ENCODE data around the gene TCEANC2.
"Not testable (repeated sequence)": the region's sequence is repeated elsewhere in the genome, so short reads cannot be mapped to it uniquely, and the experiment has no call there.

The TCEANC2 gene

DNA sequence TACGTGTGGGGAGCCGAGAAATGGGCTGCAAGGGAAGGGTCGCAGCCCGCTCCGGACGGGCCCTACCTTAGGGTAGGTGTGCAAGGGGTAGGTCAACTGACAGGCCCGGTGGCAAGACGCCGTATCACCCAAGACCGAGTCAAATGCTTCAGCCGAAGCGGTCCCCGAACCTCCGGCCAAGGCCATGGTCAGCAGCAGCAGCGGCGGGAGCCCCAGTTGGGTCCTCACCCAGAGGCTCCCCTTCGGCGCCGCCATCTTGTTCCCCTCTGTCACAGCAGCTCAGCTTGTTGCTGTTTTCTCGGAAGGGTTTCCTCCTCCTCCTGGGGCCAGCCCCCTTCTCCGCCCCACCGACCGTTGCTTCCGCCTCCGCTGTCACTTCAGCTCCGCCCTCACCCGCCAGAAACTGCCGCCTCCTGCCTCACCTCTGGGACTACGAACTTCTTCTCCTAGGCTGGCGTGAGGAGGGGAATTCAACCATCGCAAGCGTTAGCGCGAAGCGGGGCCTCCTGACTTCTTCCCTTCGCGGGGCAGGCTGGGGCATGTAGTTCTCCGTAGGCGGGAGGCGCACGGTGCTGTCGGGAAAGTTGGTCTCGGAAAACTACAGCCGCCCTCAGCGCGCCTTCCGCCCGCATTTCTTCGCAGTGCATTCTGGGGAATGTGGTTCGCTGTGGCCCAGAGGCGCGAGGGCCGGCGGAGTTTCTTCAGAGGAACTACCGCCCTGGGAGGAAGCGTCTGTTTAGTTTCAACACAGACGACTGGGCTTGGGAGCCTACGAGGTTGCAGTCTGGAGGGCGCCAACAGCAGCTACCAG is at the start of gene TCEANC2, which contains the start of gene TMEM59:
Gene TCEANC2, plus strand, starts transcription at position 675 of the 811 bp plus-strand sequence. CDS start 815 bp downstream, outside the sequence.
Gene TMEM59, minus strand, starts transcription at position 271 of the 811 bp plus-strand sequence. Its CDS starts 16 bp downstream, at position 255.
- DNase-seq (ENCODE audit: low read depth, low spot score): peak; percentile 99

DNA sequence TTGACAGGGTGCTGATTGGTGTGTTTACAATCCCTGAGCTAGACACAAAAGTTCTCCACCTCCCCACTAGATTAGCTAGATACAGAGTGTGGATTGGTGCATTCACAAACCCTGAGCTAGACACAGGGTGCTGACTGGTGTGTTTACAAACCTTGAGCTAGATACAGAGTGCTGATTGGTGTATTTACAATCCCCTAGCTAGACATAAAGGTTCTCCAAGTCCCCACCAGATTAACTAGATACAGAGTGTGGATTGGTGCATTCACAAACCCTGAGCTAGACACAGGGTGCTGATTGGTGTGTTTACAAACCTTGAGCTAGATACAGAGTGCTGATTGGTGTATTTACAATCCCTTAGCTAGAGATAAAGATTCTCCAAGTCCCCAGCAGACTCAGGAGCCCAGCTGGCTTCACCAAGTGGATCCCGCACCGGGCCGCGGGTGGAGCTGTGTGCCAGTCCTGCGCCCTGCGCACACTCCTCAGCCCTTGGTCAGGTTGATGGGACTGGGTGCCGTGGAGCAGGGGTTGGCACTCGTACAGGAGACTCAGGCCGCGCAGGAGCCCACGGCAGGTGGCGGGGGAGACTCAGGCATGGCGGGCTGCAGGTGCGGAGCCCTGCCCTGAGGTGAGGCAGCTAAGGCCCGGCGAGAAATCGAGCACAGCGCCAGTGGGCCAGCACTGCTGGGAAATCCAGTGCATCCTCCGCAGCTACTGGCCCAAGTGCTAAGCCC is 49.5 kb upstream of the TCEANC2 start:
- not testable (repeated sequence) for DNase-seq (ENCODE audit: low read depth, low spot score)

DNA sequence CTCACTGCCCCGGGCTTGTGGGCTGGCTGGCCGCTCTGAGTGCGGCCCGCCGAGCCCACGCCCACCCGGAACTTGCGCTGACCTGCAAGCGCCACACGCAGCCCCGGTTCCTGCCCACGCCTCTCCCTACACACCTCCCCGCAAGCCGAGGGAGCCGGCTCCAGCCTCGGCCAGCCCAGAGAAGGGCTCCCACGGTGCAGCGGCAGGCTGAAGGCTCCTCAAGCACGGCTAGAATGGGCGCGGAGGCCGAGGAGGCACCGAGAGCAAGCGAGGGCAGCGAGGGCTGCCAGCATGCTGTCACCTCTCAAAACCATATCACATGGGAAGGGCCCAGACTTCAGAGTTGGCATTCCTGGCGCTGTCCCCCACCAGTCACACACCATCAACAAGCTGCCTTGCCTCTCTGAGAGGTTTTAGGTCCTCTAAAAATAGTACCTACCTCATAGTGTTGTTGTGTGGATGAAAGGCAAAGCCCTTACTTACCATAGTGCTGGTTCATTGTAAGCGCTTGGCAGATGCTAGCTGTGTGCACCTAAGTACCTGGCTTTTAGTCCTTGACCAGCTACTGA is 48.8 kb upstream of the TCEANC2 start:
- no peak for DNase-seq (ENCODE audit: low read depth, low spot score)

DNA sequence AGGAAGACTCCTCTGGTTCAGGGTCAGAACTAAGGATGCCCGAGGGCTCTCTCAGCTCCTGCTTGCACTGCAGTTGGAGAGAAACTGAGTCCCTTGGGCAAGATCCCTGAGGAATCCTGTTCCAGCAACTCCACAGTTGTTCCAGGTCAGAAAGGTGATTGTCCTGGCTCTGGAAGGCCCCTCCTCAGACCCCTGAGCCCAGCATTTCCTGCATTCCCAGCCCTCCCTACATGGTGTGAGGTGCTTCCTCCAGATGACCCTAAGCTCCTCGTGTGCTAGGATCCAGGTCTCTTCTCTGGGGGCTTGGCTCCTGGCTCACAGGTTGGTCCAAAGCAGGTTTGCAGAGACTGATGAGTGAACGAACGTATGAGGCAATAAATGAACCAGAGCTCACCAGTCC is 46.9 kb upstream of the TCEANC2 start:
- no peak for DNase-seq (ENCODE audit: low read depth, low spot score)

DNA sequence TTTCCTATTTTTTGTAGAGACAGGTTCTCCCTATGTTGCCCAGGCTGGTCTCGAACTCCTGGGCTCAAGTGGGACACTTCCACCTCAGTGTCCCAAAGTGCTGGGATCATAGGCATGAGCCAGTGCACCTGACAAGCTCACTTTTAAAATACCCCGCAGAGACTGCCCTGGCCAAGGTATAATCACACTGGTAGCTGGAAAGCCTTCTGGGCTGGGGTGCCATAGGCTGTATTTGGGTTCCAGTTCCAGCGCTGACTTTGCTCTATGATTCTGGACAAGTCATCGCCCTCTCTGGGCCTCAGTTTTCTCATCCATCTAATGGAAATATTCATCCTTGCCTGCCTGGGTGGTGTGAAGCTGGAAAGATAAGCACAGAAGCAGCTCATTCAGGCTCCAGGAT is 45.8 kb upstream of the TCEANC2 start:
- DNase-seq (ENCODE audit: low read depth, low spot score): no peak

DNA sequence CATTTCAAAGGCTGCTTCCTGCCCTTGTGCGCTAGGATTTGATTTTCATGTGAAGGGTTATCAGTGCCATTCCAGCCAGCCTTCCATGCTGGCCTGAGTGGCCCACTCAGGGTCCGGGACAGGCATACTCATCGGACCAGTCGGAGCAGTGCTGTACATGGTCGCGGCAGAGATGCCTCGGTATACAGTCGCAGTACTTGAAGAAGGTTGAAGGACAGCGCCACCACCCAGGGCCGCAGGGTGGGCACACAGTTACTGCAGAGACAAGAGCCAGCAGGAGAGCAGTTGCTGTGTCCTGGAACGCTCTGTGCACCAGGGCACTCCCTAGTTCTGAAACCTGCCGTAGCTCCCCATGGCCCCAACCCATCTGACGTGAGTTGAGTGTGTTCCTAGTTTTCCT is 44.5 kb upstream of the TCEANC2 start:
- DNase-seq (ENCODE audit: low read depth, low spot score): no peak

DNA sequence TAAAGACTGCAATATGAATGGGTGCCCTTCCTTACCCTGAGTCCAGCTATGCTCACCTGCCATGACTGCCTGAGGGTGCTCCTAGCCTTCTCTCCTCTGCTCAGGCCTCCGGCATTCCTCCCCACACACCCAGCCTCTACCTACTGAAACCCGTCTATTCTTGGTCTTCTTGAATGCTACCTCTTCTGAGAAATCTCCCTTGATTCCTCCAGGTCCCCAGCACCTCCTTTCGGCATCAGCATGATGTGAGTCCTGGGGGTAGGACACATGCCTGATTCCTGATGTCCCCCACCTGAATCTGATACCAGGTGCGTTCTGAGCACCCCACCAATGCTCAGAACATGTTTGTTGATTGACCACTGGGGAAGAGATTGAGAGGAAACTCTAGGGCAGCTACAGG is 44.0 kb upstream of the TCEANC2 start:
- no peak for DNase-seq (ENCODE audit: low read depth, low spot score)

DNA sequence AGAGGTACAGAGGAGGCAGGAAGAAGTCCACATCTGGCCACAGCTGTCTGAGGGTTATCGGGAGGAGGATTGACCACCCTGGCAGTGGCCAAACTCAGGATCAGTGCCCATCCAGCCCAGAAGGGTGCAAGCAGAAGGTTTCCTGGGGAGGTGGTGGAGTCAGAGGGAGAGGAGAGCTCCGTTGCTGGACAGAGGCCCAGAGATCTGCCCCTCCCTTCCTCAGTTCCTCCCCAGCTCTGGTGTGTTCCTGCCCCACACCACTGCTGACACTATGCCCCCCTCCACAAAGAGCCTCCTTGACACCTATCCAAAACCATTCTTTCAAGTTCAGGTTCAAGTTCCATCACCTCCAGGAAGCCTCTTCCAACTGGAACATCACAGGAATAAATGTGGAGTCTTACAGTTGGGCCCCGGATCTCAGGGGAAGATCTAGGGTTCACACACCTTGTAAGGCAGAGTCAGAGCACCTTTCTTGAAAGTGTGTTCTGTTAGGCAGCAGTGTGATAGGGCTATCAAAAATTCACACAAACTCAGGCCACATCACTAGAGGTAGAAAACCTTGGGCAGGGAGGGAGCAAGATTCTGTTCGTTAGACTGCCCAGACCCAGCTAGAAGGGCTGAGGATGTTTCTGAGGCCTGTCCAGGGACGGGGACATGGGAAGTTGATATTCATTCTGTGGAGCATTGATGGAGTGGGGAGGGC is 42.8 kb upstream of the TCEANC2 start:
- DNase-seq (ENCODE audit: low read depth, low spot score): no peak

DNA sequence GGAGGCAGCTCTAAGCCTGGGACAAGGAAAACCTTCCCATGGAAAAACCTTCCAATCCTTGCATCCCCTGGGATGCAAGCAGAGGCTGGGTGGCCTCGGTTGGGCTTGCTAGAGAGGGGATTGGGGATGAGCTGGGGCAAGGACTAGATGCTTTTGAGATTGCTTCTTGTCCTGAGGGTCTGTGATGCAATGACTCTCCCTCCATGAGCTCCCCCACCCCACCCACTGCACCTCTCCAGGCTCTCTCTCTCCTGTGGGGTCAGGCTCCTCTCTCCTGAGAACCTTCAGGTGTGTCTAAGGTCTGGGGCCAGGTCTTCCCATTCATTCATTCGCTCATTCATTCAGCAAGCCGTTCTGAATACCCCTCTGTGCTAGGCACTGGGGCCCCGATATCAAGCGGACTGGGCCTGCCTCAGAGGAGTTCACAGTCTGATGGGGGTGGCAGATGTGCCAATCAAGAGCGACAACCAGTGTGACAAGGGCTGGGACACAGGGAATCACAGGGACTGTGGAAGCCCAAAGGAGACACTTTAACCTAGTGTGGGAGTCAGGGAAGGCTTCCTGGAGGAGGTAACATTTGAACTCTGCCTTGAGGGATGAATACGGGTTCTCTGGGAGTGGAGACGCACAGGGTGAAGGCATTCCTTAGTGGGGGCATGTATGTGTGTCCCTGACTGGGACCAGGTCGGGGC is 41.9 kb upstream of the TCEANC2 start:
- no peak for DNase-seq (ENCODE audit: low read depth, low spot score)

DNA sequence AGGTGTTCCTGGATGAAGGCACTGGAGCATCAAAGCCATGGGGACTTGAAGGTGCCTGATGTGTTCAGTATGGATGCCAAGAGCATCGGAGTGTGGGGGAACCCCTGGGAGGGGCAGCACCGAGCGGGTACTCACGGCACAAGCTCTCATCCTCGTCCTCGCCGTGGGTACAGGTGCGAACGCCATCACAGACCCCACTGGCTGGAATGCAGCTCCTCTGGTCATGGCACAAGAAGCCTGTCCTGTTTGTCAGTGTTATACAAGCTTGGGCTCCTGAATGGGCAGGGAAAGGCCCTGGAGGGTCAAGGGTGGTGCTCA is 41.4 kb upstream of the TCEANC2 start:
- no peak for DNase-seq (ENCODE audit: low read depth, low spot score)

DNA sequence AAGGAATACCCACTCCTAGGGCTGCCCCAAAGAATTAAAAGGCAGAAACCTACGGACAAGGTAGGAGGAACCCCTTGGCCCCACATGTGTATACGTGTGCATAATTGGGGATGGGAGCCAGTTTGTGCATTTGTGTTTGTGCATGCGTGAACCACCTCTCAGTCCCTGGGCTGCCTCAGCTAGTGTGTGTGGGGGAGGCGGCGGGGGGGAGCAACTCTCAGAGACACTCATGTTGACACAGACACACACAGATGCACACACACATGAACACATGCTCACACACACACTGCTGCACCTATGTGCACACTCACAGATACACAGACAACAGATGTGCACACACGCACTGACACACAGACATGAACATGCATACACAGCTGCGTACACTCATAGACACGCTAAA is 40.5 kb upstream of the TCEANC2 start:
- no peak for DNase-seq (ENCODE audit: low read depth, low spot score)

DNA sequence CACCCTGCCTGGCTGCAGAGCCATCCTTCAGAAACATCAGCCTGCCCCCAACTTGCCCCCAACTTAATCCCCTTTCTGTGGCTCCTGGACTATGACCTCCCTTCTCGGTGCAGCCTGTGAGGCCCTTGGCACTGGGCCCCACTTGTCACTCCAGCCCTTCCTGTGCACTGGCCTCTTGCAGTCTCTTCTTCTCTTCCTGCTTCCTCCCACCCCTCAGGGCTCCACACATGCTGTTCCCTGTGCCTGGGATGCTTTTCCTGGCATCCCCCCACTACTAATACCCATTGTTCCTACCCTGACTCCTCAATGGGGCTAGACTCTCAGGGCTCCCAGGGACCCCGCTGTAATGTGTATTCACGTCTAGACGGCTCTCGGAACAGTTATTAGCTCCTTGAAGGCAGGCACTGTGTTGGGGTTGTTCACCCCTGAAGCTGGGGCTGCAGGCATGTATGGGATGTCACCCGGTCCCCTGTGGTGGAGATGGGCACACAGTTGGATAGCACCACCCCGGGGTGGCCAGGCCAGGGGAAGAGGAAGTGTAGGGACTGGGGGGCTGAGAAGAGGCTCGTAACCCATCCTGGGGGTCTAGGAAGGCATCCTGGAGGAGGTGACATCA is 39.9 kb upstream of the TCEANC2 start:
- no peak for DNase-seq (ENCODE audit: low read depth, low spot score)

DNA sequence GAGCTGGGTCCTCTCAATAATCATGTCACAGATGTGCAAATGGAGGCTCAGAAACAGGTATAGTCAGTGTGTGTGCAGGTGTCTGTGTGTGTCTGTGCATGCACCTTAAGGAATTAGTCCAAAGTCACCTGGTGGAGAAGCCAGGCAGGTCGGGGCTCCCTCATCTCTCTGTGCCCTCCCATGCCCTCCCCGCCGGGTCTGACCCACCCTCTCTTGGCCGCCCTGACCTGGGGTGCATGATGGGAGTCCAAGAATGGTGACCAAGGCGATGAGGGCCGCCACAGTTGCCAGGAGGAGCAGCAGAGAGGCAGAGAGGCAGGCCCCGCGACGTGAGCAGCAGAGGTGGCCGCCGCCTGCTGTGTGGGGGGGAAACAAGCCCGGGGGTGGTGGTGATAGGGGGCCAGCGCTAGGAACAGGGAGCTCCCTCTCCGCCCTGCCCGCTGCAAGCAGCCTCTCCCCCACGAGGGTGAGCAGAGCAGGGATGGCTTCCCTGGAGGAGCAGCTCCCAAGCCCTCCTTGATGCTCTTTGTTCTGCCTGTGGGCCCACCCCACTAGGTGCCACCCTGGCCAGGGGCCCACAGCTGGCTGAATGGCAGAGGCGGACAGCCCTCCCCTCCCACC is 39.3 kb upstream of the TCEANC2 start:
- no peak for DNase-seq (ENCODE audit: low read depth, low spot score)

DNA sequence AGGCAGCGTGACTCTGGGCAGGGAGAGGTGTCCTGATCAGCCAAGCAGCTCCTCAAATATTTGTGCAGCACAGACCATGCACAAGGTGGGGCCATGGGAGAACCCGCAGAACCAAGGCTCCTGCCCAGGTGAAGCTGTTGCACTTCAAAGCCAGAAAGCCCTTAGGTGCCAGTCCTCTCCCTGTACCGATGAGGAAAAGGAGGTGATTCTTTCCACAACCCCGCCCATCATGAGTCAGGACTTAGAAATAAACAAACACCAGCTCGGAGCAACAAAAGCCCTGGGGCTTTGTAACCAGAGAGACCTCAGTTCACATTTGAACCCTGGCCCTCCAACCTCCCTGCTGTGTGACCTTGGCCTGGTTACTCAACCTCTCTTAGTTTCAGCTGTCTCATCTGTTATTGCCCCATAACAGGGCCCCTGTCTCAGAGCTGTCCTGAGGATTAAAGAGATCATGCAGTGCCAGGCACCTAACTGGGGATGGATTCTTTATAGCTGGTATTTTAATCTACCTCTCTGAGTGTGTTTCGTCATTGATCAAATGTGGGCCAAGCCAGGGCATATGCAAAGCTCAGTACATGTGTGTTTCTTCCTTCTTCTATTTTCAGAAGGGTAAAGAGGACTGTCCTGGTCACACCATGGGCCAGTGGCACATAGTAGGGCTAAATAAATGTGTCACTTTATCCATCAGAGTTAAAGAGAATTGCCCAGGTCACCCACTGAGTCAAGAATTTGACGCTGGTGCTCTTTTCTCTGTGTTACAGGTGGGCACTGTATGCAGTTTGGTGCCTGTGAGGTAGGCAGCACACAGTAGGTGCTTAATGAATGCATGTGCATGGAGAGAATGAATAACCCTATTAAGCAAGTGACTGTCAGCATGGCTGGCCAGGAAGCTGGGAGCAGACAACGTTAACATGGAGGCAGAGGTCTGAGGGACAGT is 36.8 kb upstream of the TCEANC2 start:
- peak; percentile 88 for DNase-seq (ENCODE audit: low read depth, low spot score)

DNA sequence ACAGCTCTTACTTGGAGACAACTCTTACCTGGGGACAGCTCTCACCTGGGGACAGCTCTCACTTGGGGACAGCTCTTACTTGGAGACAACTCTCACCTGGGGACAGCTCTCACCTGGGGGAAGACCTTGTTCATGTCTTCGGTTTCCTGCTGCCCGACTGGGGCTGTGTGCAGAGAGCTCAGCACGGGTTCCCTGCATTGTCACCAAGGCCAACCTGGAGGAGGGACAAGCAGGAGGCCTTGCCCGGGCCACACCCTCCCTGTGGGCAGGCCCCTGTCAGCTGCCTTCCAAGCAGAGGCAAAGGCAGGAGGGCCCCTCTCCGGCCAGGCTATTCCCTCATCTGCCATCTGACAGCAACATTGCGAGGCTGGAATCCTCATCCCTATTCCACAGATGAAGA is 35.4 kb upstream of the TCEANC2 start, which contains the start of gene LDLRAD1:
Gene LDLRAD1, minus strand, starts transcription at position 208 of the 400 bp plus-strand sequence. Its CDS starts 74 bp downstream, at position 134.
- peak; percentile 30 for DNase-seq (ENCODE audit: low read depth, low spot score)

DNA sequence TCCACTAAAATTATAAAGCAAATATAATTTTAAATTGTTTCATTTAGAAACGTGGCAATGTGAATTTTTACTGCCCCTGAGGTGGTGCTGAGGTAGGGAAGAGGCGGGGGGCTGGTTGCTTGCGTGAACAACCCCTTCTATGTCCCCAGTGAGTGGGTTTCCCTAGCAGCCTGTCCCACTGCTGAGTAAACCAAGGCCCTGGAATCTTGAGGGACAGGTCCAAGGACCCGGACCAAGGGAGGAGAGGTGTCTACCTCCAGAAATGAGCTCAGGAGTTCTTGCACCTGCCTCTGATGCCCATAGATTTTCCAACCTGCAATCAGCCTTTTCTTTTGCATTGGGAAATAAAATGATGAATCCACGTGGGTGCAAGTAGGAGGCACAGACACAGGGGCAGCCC is 34.8 kb upstream of the TCEANC2 start:
- DNase-seq (ENCODE audit: low read depth, low spot score): no peak

DNA sequence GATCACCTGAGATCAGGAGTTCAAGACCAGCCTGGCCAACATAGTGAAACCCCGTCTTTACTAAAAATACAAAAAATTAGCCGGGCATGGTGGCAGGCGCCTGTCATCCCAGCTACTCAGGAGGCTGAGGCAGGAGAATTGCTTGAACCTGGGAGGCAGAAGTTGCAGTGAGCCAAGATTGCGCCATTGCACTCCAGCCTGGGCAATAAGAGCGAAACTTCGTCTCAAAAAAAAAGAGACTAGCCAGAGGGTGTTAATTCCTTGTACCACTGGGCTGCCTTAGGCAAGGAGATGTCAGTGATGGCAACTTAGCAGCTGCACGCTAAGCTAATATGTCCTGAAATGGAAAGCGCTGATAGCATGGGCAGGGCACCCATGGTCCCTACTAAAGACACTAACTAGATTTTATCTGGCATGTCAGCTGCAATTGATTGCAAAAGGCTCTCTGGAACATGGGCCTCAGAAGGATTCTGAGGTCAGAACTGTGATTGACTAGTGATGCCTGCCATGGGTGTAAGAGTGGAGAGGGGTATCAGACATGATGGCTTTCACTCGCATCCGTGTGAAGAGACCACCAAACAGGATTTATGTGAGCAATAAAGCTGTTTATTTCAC is 33.7 kb upstream of the TCEANC2 start:
- not testable (repeated sequence) for DNase-seq (ENCODE audit: low read depth, low spot score)

DNA sequence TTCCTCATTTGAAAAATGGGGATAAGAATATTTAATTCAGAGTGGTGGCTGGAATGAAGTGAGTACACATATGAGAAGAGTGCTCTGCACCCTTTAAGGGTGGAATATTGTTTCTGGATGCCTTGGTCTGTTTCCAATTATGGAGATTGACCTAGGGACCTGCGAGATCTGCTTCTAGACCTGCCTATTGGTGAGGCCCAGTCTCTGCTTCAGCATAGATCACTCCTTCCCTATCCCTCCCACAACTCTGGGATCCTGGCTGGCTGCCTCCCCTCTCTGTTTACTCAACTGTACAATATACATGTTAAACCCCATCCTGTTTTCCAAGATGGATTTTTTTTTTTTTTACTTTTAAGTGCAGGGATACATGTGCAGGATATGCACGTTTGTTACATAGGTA is 29.1 kb upstream of the TCEANC2 start:
- DNase-seq (ENCODE audit: low read depth, low spot score): no peak

DNA sequence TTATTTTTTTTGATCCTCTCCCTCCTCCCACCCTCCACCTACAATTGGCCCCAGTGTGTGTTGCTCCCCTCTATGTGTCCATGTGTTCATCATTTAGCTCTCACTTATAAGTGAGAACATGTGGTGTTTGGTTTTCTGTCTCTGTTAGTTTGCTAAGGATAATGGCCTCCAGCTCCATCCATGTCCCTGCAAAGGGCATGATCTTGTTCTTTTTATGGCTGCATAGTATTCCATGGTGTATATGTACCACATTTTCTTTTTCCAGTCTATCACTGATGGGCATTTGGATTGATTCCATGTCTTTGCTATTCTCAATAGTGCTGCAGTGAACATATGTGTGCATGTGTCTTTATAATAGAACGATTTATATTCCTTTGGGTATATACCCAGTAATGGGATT is 28.6 kb upstream of the TCEANC2 start:
- DNase-seq (ENCODE audit: low read depth, low spot score): not testable (repeated sequence)

All from ELF-1 (cell line).